Ramos (cell line): ENCODE measurements around the gene STAB2.
"Not testable (repeated sequence)": the region's sequence is repeated elsewhere in the genome, so short reads cannot be mapped to it uniquely, and the experiment has no call there.

Experiments used
- in situ Hi-C: fragments of 300-500 bp; cut with MboI; formaldehyde crosslinking; loops from one replicate; pipeline ENCODE4 v1.14.3; 2022; ENCODE audit warnings: low sequenced_read_pairs; ENCODE audit not compliant: unreplicated experiment

The STAB2 gene

GRCh38 chr12:103642240-103642864, 55.3 kb downstream of the STAB2 start:
- in situ Hi-C loops: no loop called here

- in situ Hi-C loops: no loop called here
Observed at GRCh38 chr12:103645202-103645601, 58.1 kb downstream of the STAB2 start.

- in situ Hi-C loops: no loop called here
Observed at GRCh38 chr12:103647267-103647666, 60.2 kb downstream of the STAB2 start.

GRCh38 chr12:103652808-103653207, 65.7 kb downstream of the STAB2 start:
- in situ Hi-C loops: no loop called here

GRCh38 chr12:103653568-103654173, 66.6 kb downstream of the STAB2 start:
- in situ Hi-C loops: not testable (repeated sequence)

- in situ Hi-C loops: no loop called here
Observed at GRCh38 chr12:103654816-103655215, 67.7 kb downstream of the STAB2 start.

GRCh38 chr12:103656291-103656690, 69.2 kb downstream of the STAB2 start:
- in situ Hi-C loops: no loop called here

- in situ Hi-C loops: no loop called here
Observed at GRCh38 chr12:103657331-103657730, 70.3 kb downstream of the STAB2 start.

- in situ Hi-C loops: no loop called here
Observed at GRCh38 chr12:103664626-103665025, 77.6 kb downstream of the STAB2 start.

GRCh38 chr12:103665971-103666370, 78.9 kb downstream of the STAB2 start:
- in situ Hi-C loops: no loop called here

- in situ Hi-C loops: no loop called here
Observed at GRCh38 chr12:103667125-103667524, 80.1 kb downstream of the STAB2 start.

- in situ Hi-C loops: no loop called here
Observed at GRCh38 chr12:103668520-103668919, 81.4 kb downstream of the STAB2 start.

GRCh38 chr12:103671367-103671766, 84.3 kb downstream of the STAB2 start:
- in situ Hi-C loops: no loop called here

GRCh38 chr12:103672401-103673119, 85.5 kb downstream of the STAB2 start:
- in situ Hi-C loops: no loop called here

GRCh38 chr12:103673487-103673886, 86.4 kb downstream of the STAB2 start:
- in situ Hi-C loops: no loop called here

GRCh38 chr12:103673891-103674375, 86.9 kb downstream of the STAB2 start:
- in situ Hi-C loops: no loop called here

GRCh38 chr12:103676893-103677292, 89.8 kb downstream of the STAB2 start:
- in situ Hi-C loops: no loop called here

- in situ Hi-C loops: no loop called here
Observed at GRCh38 chr12:103677341-103677740, 90.3 kb downstream of the STAB2 start.

GRCh38 chr12:103677905-103678304, 90.8 kb downstream of the STAB2 start:
- in situ Hi-C loops: no loop called here

GRCh38 chr12:103679421-103680170, 92.5 kb downstream of the STAB2 start:
- in situ Hi-C loops: no loop called here
